Activated CD8-positive, alpha-beta memory T cell treated with anti-CD3 and anti-CD28 coated beads for 24 hours (primary cell): ENCODE results near the gene MEF2C.

Experiments
- DNase-seq: peaks from one replicate; pipeline ENCODE4 v3.0.0-alpha.2; 2020

The MEF2C gene

DNA sequence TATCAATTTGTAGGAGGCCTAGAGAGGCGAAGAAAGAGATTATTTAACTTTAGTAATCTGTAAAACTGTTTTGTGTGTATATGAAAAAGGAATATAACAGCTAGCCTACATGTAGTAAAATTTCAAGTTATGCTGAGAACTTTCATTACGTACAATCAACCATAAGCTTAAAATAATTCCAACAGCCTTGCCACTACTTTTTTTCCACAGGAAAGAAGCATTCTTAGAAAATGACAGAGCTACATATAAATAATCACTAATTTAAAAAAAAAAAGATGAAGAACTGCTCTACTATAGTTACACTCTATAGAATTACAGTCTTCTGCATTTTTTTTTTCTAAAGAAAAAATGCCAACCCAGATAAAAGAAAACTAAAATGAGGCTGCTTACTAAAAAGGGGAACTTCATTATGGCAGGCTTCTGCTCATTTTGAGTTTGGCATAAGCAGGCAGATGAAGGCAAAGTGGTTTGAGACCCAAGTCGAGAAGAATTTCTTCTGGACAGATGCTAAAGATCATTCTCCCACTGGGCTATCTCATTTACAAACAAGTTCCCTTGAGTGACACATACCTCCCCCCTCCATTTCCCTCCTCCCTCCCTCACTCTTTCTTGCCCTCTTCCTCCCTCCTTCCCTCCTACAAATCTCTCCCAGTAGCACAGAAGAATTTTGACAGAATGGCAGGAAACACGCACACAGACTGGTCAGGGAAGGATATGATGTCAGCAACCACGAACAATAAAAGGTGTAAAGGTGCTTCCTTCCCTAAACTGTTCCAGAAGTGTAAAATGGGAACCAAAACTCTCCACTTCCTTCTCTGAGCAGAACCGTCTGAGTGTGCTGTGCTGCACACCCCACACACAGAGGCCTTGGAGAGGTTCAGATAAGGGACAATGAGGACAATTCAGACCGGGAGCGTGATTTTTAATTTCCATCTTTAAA, 56.1 kb downstream of the MEF2C start:
- DNase-seq, result no peak

GRCh38 chr5:88825584-88826315, 57.2 kb downstream of the MEF2C start:
- DNase-seq, result no peak

DNA sequence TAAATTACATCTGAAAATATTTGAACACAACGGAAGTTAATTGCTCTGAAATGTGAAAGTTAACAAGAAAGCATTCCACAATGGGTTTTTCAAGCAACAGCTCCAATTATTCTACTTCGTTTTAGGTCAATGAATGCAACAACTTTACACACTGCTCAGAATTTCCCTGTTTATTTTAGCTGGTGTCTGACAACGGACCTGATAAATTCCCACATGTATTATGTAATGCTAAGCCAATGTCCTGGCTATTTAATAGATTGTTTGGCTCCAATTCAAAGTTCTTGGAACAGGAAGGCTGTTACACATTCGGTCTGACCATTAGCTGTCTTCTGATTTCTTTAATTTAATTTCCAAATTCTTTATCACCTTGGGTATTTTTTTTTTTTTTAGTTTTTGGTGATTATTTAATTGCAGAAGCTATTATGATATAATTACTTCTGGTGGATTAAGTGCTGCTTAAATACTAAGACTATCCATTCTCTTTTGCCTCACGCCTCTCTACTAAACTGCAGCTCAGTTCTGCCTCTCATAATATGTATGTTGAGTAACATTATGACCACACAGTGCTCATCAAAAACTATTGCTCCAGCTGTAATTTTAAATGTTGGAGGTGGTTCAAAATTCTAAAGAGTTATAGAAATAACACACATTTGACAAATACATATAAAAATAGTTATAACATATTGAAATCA, 57.9 kb downstream of the MEF2C start:
- no peak for DNase-seq

DNA sequence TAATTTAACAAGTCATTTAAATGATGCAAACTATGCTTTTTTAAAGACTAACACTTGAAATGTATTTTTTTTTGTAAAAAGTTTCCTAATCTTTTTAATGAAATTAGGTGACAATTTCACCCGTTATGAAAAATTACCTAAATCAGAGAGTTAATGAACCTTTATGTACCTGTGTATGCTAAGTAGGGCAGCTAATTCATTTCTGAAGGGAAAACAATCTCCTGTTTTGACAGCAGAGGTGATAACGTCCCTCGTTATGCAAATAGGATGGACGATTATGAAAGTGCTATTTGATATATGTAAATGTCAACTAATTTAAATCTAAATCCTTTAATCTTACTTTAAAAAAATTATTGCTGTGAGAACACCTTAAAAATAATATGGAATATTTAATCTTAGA, 58.8 kb downstream of the MEF2C start:
- no peak for DNase-seq

GRCh38 chr5:88823201-88823600, 59.8 kb downstream of the MEF2C start:
- no peak for DNase-seq

DNA sequence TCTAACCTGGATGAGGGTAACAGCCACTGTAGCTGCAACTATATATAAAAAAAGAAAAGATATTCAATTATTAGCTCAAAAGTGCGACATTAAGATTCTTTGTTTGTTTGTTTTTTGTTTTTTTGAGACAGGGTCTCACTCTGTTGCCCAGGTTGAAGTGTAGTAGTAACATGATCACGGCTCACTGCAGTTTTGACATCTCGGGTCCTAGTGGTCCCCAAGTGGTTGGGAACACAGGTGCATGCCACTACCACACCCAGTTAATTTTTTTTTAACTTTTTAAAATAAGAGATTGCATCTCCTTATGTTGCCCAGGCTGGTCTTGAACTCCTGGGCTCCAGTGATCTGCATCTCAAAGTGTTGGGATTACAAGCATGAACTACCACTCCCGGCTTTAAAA, 61.8 kb downstream of the MEF2C start:
- no peak for DNase-seq

DNA sequence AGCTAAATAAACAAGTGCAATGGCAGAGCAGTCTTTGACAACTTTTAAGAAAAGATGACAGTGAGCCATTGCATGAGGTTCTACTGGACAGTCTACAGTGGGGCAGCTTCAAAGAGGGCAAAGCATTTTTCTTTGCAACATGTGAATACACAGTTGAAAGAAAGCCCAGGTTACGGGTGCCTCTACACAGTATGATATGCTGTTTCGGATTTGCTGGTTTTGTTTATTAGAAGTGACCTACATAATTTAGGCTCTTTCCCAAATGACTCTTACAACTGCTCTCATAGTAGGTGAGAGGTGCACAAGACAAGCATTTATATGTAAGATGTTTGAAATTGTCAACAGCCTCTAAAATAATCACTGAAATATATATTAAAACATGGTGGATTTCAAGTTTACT, 62.4 kb downstream of the MEF2C start:
- no peak for DNase-seq

GRCh38 chr5:88819301-88819999, 63.5 kb downstream of the MEF2C start:
- DNase-seq, result no peak

DNA sequence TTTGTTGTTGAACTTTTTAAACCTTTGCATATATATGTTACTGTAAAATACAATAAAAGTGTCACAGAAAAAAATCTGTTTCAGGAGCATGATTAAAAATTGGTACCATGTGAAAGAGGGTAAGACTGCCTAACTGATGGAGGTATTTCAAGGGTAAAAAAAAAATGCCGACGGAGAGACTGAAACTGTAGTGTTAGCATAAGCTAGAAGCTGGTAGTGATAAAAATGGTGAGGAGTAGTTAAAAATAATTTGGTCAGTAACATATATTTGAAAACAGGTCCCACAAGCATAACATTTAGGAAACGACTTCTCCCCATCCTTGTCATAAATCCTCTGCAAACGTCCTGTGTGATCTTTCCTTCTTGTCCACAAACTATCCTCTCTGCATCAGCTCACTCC, 64.7 kb downstream of the MEF2C start:
- DNase-seq, result no peak

DNA sequence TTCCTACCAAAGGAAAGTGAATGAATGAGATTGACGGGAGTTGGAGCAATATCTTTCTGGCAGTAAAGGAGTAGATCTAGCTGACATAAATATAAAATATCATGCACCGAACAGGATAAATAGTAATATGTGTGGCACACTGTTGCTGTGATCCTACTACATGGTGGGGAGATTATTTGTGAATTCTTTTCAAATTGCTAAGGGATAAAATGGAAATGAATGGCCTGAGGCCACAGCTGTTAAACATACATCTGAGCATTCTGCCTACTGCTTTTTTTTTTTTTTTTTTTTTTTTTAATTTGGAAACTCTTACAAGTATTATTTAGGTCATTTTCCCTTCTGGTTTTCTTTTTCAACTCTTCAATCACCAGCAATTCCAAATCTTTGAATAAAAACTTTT, 66.8 kb downstream of the MEF2C start:
- no peak for DNase-seq

GRCh38 chr5:88815050-88815789, 67.8 kb downstream of the MEF2C start:
- DNase-seq, result no peak

GRCh38 chr5:88813805-88814575, 69.0 kb downstream of the MEF2C start:
- DNase-seq, result no peak

GRCh38 chr5:88813244-88813643, 69.7 kb downstream of the MEF2C start:
- no peak for DNase-seq

- no peak for DNase-seq
Measured at GRCh38 chr5:88808153-88808552, 74.8 kb downstream of the MEF2C start.

- DNase-seq, result no peak
Measured at GRCh38 chr5:88807327-88807726, 75.7 kb downstream of the MEF2C start.

GRCh38 chr5:88806338-88806737, 76.6 kb downstream of the MEF2C start:
- DNase-seq, result no peak

GRCh38 chr5:88805151-88805784, 77.7 kb downstream of the MEF2C start:
- no peak for DNase-seq

GRCh38 chr5:88804444-88804843, 78.5 kb downstream of the MEF2C start:
- no peak for DNase-seq

DNA sequence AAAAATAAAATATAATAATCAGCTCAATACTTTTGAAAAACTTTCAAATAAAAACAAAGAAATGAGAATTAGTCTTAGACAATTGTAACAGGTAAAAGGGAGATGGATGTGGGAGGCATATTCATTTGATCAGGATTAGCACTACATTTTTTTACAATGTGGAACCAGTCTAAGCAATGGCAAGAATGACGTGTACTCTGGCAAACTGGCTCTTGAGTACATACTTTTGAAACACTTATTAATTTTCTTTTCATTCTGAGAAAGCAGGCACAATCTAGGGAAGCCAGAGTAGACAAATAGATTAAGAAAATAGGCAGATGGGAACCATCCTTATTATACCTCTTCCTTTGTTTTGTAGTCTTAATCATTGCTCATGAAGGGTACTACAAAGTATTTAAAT, 79.7 kb downstream of the MEF2C start:
- DNase-seq, result no peak

DNA sequence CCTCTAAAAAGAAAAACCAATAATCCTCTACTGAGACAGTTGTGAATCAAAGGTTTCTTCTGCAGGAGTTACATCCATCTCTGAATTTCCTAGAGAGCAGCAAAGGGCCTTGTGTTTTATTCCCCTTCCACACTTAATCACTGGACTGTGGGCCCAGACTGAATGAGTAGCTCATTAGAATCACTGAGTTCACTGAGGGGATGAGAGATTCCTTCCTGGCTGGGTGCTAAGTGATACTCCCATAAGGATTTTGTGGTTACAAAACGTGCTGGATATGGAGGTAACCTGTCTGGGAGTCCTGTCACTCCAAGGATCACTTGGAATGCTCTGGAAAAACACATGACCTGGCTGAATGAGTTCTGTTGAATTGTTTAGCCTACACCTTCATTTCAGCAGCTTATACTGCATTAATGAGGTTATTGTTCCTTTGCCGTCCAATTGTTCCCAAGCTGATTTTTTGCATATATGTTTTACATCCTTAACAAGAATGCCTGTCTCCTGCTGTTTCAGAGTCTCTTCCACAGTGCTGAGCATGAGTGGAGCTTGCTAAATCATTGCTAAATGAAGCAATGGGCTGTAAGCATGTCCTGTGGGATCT, 82.9 kb downstream of the MEF2C start:
- no peak for DNase-seq
